Activated T-cell treated with anti-CD3 and anti-CD28 coated beads, Interleukin-2, amount 50 U/mL, for 24 hours (primary cell): ENCODE measurements around the gene CDK15.
"Not testable (repeated sequence)": the region's sequence is repeated elsewhere in the genome, so short reads cannot be mapped to it uniquely, and the experiment has no call there.

Source experiments
- DNase-seq: peaks from one replicate; pipeline ENCODE4 v3.0.0-alpha.2; 2020
- H3K27ac Mint-ChIP-seq: 2 replicates; pipeline ENCODE4 v1.8.0; 2020; ENCODE audit warnings: mild to moderate bottlenecking, mixed read lengths
- H3K27me3 Mint-ChIP-seq: 2 replicates; pipeline ENCODE4 v1.8.0; 2020; ENCODE audit warnings: mixed read lengths
- H3K36me3 Mint-ChIP-seq: 2 replicates; pipeline ENCODE4 v1.8.0; 2020; ENCODE audit warnings: low read depth, mixed read lengths
- H3K4me1 Mint-ChIP-seq: 2 replicates; pipeline ENCODE4 v1.8.0; 2020; ENCODE audit warnings: low read depth, mixed read lengths
- H3K4me3 Mint-ChIP-seq: 2 replicates; pipeline ENCODE4 v1.8.0; 2020; ENCODE audit warnings: mild to moderate bottlenecking, moderate library complexity, mixed read lengths
- H3K9me3 Mint-ChIP-seq: 2 replicates; pipeline ENCODE4 v1.8.0; 2020; ENCODE audit warnings: mixed read lengths

Gene CDK15

DNA sequence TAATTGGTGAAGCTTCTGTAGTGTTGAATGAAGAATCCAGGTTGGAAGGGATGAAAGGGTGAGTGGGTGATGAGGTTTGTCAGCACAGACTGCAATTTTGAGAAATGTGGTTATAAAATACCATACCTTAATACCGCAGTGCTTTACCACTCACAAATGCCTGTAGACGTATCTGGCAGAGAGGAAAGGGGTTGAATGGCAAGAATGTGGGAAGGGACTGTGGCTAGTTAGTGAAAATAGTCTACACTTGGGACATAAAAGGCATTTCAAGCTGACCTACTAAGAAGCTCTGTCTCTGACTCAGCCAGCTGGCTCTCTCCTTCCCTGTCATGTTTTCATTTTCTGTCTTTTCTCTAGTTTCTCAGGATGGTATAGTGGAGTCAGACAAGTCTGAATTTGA, 25.1 kb downstream of the CDK15 start:
- no peak for DNase-seq
- H3K36me3 Mint-ChIP-seq: no peaks in the 10 kb centered on the region
- H3K27me3 Mint-ChIP-seq: peaks cover 18% of the 10 kb centered on the region
- H3K27ac Mint-ChIP-seq: no peak overlapping the region
- no peaks in the 10 kb centered on the region for H3K4me1 Mint-ChIP-seq
- no peak overlapping the region for H3K4me3 Mint-ChIP-seq
- no peaks in the 10 kb centered on the region for H3K9me3 Mint-ChIP-seq

DNA sequence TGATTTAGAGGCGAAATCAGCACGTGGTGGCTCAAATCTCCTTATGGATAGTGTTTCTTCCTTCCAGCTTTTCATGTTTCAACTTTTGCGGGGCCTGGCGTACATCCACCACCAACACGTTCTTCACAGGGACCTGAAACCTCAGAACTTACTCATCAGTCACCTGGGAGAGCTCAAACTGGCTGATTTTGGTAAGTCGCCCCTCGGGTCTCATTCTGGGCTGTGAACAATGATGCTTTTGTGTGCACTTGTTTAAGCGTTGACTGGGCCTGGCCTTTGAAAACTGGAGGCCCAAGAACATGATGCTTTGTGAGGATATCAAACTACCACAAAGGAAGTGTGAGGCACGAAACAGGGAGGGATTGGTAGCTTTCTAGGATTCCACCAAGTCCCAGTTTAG, 27.4 kb downstream of the CDK15 start:
- Mint-ChIP-seq H3K27me3 (peaks cover 13% of the 10 kb centered on the region), H3K27ac (no peak overlapping the region), H3K4me3 (no peak overlapping the region), H3K9me3 (no peaks in the 10 kb centered on the region), H3K4me1 (no peaks in the 10 kb centered on the region), H3K36me3 (no peaks in the 10 kb centered on the region)
- no peak for DNase-seq

DNA sequence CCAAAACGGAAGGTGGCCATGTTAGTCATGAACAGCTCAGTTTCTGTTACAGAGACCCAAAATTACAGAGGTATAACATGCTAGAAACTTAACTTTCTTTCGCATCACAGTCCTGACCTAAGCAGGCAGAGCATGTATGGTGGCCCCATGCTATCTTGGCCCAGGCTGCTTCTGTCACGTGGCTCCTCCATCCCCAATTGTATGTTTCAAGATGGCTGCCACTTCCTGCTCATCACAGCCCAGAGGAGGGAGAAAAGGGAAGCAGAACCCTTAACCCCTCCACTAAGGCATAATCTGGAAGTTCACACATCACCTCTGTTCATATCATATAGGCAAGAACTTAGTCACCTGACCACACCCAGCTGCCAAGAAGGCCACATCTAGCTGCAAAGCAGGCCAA, 28.7 kb downstream of the CDK15 start:
- H3K36me3 Mint-ChIP-seq: no peaks in the 10 kb centered on the region
- no peak overlapping the region for H3K27ac Mint-ChIP-seq
- no peak for DNase-seq
- H3K27me3 Mint-ChIP-seq: peaks cover 9% of the 10 kb centered on the region
- no peak overlapping the region for H3K4me3 Mint-ChIP-seq
- H3K9me3 Mint-ChIP-seq: no peaks in the 10 kb centered on the region
- no peaks in the 10 kb centered on the region for H3K4me1 Mint-ChIP-seq

DNA sequence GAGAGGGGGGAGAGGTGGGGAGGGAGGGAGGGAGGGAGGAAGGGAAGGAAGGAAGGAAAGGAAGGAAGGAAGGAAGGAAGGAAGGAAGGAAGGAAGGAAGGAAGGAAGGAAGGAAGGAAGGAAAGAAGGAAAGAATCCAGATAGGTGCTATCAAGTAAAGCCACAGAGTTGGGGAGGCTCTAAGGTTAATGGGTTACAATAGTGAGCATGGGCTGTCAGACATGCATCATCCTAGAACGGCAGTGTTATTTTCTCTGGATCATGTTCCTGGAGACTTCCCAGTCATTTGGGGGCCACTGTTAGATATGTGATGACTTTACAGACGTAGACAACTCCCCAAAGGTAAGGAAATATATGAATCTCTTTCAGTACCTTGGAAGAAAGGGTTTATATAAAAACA, 31.1 kb downstream of the CDK15 start:
- no peak overlapping the region for H3K4me3 Mint-ChIP-seq
- H3K36me3 Mint-ChIP-seq: no peaks in the 10 kb centered on the region
- no peaks in the 10 kb centered on the region for H3K4me1 Mint-ChIP-seq
- peaks cover 13% of the 10 kb centered on the region for H3K27me3 Mint-ChIP-seq
- H3K27ac Mint-ChIP-seq: no peak overlapping the region
- DNase-seq: no peak
- peaks cover 6% of the 10 kb centered on the region for H3K9me3 Mint-ChIP-seq

DNA sequence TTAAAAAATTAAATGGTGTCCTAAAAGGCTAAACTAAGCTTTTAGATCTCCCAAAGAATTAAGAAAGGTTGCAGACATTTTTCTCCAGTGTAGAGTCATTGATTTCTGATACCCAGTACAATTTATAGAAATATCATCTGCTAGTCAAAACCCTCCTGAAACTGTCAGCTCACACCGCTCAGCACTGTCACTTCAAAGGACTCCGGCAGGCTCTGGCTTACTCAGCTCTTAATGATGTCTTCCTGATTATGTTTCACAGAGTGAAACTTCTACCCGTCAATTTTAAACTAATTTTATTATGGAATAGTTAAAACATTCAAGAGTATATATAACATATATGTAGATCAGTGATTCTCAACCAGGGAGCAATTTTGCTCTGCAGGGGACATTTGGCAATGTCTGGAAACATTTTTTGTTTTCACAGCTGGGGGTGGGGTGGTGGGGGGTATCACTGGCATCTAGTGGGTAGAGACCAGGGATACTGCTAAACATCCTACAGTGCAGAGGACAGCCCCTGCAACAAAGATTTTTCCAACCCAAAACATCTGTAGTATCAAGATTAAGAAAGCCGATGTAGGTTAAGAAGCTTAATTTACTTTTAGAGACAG, 31.6 kb downstream of the CDK15 start:
- Mint-ChIP-seq H3K4me1 (no peaks in the 10 kb centered on the region), H3K27me3 (peaks cover 13% of the 10 kb centered on the region), H3K27ac (no peak overlapping the region), H3K36me3 (no peaks in the 10 kb centered on the region), H3K4me3 (no peak overlapping the region), H3K9me3 (peaks cover 6% of the 10 kb centered on the region)
- no peak for DNase-seq

DNA sequence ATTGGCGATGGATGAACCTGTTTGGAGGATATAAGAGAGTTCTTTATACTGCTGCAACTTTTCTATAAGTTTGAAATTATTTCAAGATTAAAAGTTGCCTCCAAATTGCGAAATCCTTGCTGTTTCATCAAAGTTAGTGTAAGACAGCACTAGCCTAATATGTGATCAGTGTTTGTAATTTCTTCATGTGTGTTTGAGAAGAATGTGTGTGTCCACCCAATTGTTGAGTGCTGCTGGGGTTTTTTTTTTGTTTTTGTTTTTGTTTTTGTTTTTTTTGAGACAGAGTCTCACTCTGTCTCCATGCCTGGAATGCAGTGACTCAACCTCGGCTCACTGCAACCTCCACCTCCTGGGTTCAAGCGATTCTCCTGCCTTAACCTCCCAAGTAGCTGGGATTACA, 33.4 kb downstream of the CDK15 start:
- Mint-ChIP-seq H3K27ac (no peak overlapping the region), H3K9me3 (peaks cover 6% of the 10 kb centered on the region), H3K27me3 (peaks cover 13% of the 10 kb centered on the region), H3K4me3 (no peak overlapping the region), H3K36me3 (no peaks in the 10 kb centered on the region), H3K4me1 (no peaks in the 10 kb centered on the region)
- no peak for DNase-seq

DNA sequence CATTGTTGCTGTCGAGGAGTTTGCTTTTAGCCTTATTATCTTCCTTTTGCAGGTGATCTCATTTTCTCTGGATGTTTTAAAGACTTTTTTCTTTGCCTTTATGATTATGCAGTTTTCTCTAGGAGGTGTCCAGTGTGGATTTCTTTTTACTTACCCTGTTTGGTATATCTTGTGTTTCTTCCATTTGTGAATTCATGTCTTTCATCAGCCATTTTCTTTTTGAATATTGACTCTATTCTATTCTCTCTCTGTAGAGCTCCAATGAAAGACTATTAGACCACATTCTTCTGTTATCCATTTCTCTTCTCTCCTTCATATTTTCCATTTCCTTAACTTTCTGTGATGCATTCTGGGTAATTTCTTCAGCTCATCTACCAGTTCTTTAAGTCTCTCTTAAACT, 34.4 kb downstream of the CDK15 start:
- no peak overlapping the region for H3K4me3 Mint-ChIP-seq
- no peaks in the 10 kb centered on the region for H3K4me1 Mint-ChIP-seq
- H3K36me3 Mint-ChIP-seq: no peaks in the 10 kb centered on the region
- H3K9me3 Mint-ChIP-seq: peaks cover 6% of the 10 kb centered on the region
- H3K27me3 Mint-ChIP-seq: peaks cover 8% of the 10 kb centered on the region
- no peak overlapping the region for H3K27ac Mint-ChIP-seq
- no peak for DNase-seq

DNA sequence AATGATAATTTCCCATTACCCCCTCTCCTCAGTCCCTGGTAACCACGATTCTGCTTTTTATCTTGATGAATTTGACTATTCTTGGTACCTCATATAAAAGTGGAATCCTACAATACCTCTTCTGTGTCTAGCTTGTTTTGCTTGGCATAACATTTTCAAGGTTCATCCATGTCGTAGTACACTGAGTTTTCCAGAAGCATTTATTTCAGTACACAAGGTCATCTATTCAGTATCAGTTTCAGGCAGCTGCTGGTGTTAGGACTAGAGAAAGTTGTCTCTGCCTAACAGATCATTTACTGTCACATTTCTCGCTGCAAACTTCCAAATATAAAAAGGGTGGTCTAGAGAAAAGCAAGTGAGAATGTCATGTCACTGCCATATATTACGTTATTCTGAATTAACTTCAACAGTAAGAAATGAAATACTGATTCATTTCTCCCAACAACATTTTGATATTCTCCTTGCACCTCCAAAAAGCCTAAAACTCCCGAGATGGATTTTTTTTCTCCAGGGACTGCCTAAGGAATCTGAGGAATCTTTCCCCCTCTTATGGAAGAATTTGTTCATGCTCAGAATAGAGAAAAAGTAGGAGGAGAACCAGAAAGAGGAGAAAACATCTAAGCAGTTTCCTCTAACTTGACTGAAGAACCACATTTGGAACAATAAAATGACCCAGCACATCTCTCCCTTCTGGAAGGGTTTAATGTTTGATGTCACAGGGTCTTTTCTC, 36.0 kb downstream of the CDK15 start:
- DNase-seq: no peak
- Mint-ChIP-seq H3K27ac (no peak overlapping the region), H3K27me3 (peaks cover 9% of the 10 kb centered on the region)

DNA sequence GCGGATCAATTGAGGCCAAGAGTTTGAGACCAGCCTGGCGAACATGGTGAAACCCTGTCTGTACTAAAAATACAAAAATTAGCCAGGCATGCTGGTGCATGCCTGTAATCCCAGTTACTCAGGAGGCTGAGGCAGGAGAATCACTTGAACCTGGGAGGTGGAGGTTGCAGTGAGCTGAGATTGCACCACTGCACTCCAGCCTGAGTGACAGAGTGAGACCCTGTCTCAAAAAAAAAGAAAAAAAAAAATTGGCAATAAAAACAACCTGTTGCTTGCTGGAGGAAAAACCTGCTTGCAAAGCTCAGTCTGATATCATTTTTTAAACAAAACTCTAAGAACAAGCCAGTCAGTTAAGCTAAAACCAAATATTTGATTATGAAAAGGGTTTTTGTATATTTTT, 38.6 kb downstream of the CDK15 start:
- H3K4me1 Mint-ChIP-seq, H3K4me3 Mint-ChIP-seq, DNase-seq, H3K27ac Mint-ChIP-seq, H3K36me3 Mint-ChIP-seq, H3K9me3 Mint-ChIP-seq: not testable (repeated sequence)
- H3K27me3 Mint-ChIP-seq: peaks cover 18% of the 10 kb centered on the region

More for the DNA sequence above, 36.0 kb downstream of the CDK15 start:
- Mint-ChIP-seq H3K4me1 (no peaks in the 10 kb centered on the region), H3K4me3 (no peak overlapping the region), H3K36me3 (no peaks in the 10 kb centered on the region), H3K9me3 (peaks cover 6% of the 10 kb centered on the region)

DNA sequence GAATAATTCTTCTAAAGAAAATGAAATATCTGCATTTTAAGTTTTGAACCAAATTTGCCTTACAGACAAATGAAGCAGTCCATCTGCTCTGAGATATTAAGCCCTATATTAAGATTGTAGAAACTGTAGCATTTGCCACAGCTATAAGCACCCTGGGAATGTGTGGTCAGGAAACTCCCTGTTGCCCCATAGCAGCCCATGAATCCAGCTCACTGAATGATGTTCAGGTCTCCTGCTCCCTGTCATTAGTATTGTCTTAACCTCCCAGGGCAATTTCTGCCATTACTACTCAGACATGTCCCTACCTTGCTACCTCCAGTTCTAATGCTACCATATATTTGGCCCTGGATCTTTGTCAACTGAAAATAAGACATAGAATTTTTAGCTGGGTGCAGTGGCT, 41.1 kb downstream of the CDK15 start:
- no peak overlapping the region for H3K4me3 Mint-ChIP-seq
- H3K4me1 Mint-ChIP-seq: no peaks in the 10 kb centered on the region
- no peak overlapping the region for H3K27ac Mint-ChIP-seq
- H3K27me3 Mint-ChIP-seq: peaks cover 20% of the 10 kb centered on the region
- H3K36me3 Mint-ChIP-seq: no peaks in the 10 kb centered on the region
- DNase-seq: no peak
- H3K9me3 Mint-ChIP-seq: no peaks in the 10 kb centered on the region

DNA sequence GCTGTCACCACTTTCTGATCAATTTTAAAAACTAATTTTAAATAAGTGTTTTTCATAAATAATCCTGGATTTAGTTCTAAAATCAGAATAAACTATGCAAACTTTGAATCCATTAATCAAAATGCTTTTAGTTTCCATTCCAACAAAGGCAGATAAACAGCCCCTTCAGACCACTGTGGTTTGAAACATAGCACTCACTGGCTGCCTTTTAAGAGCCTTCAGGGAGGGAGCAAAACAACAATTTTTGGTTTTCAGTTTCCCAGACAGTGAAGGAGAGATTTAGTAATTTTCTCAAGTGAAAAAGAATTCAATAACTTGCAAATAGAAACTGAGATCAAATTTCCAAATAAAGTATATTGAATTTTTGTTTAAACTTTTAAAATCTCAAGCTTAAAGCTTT, 46.1 kb downstream of the CDK15 start:
- peaks cover 15% of the 10 kb centered on the region for H3K27me3 Mint-ChIP-seq
- H3K36me3 Mint-ChIP-seq: no peaks in the 10 kb centered on the region
- no peak overlapping the region for H3K4me3 Mint-ChIP-seq
- no peak overlapping the region for H3K27ac Mint-ChIP-seq
- H3K4me1 Mint-ChIP-seq: no peaks in the 10 kb centered on the region
- H3K9me3 Mint-ChIP-seq: no peaks in the 10 kb centered on the region
- DNase-seq: no peak

DNA sequence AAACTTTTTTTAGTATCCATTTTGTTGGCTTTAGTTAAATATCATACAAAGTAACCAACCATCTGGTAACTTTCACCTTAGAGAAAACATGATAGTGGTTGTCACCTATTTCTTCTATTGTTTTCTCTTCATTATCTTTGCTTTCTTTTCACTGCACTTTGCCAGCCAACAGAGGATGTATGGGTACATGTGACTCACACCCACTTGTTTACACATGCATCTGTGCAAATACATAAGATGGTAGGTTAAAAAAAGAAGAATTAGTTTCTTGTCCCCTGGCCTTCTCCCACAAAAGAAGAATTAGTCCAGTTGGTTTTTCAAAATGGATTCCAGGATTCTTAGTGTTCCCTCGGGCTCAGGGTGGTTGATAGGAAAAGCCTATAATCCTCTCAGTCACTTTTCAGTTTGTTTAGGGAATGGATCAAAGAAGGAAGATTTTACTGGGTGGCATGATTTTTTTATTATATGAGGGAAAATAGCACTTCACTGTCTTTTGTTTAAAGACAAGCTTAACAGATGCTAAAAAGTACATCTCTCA, 46.6 kb downstream of the CDK15 start:
- Mint-ChIP-seq H3K4me3 (no peak overlapping the region), H3K27ac (no peak overlapping the region), H3K4me1 (no peaks in the 10 kb centered on the region), H3K36me3 (no peaks in the 10 kb centered on the region), H3K9me3 (no peaks in the 10 kb centered on the region), H3K27me3 (peaks cover 15% of the 10 kb centered on the region)
- no peak for DNase-seq

DNA sequence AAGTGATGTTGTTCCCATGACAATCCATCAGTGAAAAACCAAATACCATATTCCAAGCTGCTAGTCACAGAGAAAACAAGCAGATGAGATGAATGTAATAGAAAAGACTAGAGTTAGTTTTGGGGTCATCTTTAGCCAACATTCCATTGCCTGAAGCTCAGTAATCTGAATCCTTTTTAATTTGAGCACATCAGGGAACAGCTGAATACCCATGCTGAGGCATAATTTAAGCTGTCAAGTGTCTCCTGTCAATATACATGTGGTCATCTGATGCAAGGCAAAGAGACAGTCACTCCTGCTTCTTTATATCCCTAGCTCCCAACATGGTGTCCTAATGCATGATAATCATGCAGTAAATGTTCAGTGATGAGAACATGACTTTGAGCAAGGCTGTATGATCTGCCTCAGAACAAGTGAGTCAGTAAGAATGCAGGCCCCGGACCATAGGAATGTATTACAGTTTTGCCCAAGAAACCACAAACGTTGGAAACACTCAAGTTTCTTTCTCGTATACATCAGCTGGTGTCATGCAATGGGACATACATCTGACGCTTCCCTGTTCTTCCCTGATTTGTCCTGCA, 48.0 kb downstream of the CDK15 start:
- H3K36me3 Mint-ChIP-seq: no peaks in the 10 kb centered on the region
- H3K9me3 Mint-ChIP-seq: no peaks in the 10 kb centered on the region
- H3K27ac Mint-ChIP-seq: no peak overlapping the region
- H3K4me1 Mint-ChIP-seq: peaks cover 11% of the 10 kb centered on the region
- peaks cover 19% of the 10 kb centered on the region for H3K27me3 Mint-ChIP-seq
- no peak overlapping the region for H3K4me3 Mint-ChIP-seq
- no peak for DNase-seq

DNA sequence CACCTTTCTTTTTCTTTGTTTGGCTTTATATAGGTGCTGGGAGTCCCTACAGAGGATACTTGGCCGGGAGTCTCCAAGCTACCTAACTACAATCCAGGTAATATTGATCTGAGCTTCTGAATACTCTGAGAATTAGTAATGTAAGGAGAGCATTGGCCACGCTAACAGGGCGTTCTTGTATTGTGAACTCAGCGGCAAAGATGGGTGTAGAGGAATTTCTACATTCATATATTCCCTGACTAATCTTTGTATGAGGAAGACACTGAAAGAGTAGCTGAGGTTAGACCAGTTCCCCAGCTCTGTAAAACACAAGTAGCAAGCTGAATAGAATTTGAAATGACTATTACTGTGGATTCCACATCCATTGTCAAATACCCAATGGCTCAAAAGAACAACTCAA, 48.5 kb downstream of the CDK15 start:
- H3K4me1 Mint-ChIP-seq: peaks cover 12% of the 10 kb centered on the region
- no peaks in the 10 kb centered on the region for H3K9me3 Mint-ChIP-seq
- no peak for DNase-seq
- H3K27ac Mint-ChIP-seq: no peak overlapping the region
- H3K36me3 Mint-ChIP-seq: no peaks in the 10 kb centered on the region
- H3K4me3 Mint-ChIP-seq: no peak overlapping the region
- H3K27me3 Mint-ChIP-seq: peaks cover 20% of the 10 kb centered on the region

DNA sequence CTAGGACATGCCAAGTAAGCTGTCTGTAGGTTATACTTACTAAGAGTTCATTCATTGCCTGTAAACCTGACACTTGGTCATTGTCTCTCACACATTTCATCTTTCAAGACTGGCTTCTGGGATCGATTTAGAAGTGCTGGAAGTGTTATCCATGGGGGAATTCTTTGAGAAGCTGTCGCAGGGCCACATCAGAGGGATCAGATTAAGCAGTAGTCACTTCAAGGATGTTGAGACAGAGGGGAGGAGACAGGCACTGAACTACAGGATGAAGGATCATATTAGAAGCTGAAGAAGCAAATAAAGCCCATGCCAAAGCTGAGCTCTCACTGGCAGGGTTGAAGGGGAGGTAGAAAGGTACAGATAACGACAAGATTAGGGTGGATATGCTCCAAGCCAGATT, 49.0 kb downstream of the CDK15 start:
- Mint-ChIP-seq H3K4me1 (peaks cover 12% of the 10 kb centered on the region), H3K27ac (no peak overlapping the region), H3K9me3 (no peaks in the 10 kb centered on the region), H3K36me3 (no peaks in the 10 kb centered on the region), H3K27me3 (peaks cover 20% of the 10 kb centered on the region), H3K4me3 (no peak overlapping the region)
- DNase-seq: no peak
